Measurements from ENCODE around the gene FHL1. TPM values are rescaled to one million over a fixed set of nuclear protein-coding genes. Genes with fewer than 3 reads are reported as not detected.

Gene FHL1
- total RNA-seq, 1 donor from 2014 or later: 161 TPM

DNA sequence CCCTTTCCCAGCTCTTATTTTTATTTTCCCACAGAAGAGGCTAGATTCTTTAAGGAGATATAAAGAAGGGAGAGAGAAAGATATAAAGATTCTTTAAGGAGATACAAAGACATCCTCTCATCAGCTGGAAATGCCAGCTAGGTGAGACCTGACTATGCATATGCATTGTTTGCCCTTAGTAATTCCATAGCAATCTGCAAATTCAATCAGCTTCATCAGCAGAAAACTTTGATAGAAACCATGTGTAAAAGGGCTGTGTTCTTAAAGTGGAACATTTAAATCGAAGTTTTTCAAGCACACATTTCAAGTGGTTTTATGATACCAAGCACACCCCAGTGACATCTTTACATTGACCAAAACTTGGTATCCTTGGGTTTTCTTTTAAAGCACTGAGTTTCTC, 24.1 kb downstream of the FHL1 start:
- no peak overlapping the region for H3K4me3 Mint-ChIP-seq (ENCODE audit: unreplicated experiment)
- TF ChIP-seq, protein P1, sequence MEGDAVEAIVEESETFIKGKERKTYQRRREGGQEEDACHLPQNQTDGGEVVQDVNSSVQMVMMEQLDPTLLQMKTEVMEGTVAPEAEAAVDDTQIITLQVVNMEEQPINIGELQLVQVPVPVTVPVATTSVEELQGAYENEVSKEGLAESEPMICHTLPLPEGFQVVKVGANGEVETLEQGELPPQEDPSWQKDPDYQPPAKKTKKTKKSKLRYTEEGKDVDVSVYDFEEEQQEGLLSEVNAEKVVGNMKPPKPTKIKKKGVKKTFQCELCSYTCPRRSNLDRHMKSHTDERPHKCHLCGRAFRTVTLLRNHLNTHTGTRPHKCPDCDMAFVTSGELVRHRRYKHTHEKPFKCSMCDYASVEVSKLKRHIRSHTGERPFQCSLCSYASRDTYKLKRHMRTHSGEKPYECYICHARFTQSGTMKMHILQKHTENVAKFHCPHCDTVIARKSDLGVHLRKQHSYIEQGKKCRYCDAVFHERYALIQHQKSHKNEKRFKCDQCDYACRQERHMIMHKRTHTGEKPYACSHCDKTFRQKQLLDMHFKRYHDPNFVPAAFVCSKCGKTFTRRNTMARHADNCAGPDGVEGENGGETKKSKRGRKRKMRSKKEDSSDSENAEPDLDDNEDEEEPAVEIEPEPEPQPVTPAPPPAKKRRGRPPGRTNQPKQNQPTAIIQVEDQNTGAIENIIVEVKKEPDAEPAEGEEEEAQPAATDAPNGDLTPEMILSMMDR (IDR thresholded peaks at IDR 0.05; ENCODE audit: partially characterized antibody, unreplicated experiment): no peak
- no peaks in the 10 kb centered on the region for H3K27me3 Mint-ChIP-seq (ENCODE audit: unreplicated experiment)
- DNase-seq: no peak
- H3K4me1 Mint-ChIP-seq (ENCODE audit: low read depth, unreplicated experiment): peaks cover 10% of the 10 kb centered on the region
- H3K9me3 Mint-ChIP-seq (ENCODE audit: unreplicated experiment): no peaks in the 10 kb centered on the region
- H3K27ac Mint-ChIP-seq (ENCODE audit: unreplicated experiment): no peak overlapping the region
- H3K36me3 Mint-ChIP-seq (ENCODE audit: unreplicated experiment): no peaks in the 10 kb centered on the region

DNA sequence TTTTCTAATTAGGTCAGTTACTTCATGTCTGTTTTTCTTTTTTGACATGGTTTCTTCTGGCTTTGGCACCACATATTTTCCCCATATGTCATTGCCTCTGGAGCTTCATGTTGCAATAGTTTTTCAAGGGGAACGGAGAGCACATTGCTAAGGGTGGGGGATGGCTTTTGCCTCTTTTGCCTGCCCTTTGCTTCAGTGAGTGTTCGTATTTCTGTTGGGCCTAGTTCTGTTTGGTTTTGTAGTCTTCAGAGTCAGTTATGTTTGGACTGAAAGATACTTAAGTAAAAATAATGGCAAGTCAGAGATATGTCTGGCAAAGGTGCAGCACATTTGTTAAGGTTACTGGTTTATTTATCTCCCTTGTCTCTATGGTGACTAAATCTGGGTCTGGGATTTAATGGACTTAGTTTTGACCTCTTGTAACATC, 29.1 kb downstream of the FHL1 start:
- Mint-ChIP-seq H3K27ac (ENCODE audit: unreplicated experiment) (no peak overlapping the region), H3K4me3 (ENCODE audit: unreplicated experiment) (no peak overlapping the region)

DNA sequence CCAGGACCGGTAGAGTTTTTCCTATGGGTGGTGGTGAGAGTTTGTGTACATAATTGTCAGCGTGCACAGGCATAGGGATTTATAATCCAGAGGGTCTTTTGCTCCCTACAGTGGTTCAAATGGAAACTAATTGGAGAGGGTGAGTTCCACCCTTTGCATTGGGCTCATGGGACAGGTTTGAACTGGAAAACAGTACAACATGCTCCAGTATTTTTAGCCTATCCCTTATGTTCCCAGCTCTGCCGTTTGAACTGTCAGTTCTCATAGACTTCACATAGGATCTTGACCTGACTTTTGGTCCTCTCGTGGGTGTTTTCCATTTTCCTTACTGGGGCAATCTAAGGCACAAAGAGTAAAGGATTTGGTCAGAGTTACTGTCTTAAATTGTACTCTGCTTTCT, 31.8 kb downstream of the FHL1 start:
- TF ChIP-seq, protein P1 (IDR thresholded peaks at IDR 0.05; ENCODE audit: partially characterized antibody, unreplicated experiment): no peak
- H3K36me3 Mint-ChIP-seq (ENCODE audit: unreplicated experiment): no peaks in the 10 kb centered on the region
- no peak overlapping the region for H3K4me3 Mint-ChIP-seq (ENCODE audit: unreplicated experiment)
- H3K27me3 Mint-ChIP-seq (ENCODE audit: unreplicated experiment): no peaks in the 10 kb centered on the region
- H3K27ac Mint-ChIP-seq (ENCODE audit: unreplicated experiment): no peak overlapping the region
- DNase-seq: no peak
- no peaks in the 10 kb centered on the region for H3K9me3 Mint-ChIP-seq (ENCODE audit: unreplicated experiment)
- H3K4me1 Mint-ChIP-seq (ENCODE audit: low read depth, unreplicated experiment): peaks cover 2% of the 10 kb centered on the region

More for the DNA sequence above, 29.1 kb downstream of the FHL1 start:
- TF ChIP-seq, protein P1 (IDR thresholded peaks at IDR 0.05; ENCODE audit: partially characterized antibody, unreplicated experiment): no peak
- DNase-seq: no peak
- Mint-ChIP-seq H3K4me1 (ENCODE audit: low read depth, unreplicated experiment) (peaks cover 2% of the 10 kb centered on the region), H3K36me3 (ENCODE audit: unreplicated experiment) (no peaks in the 10 kb centered on the region), H3K9me3 (ENCODE audit: unreplicated experiment) (no peaks in the 10 kb centered on the region), H3K27me3 (ENCODE audit: unreplicated experiment) (no peaks in the 10 kb centered on the region)

DNA sequence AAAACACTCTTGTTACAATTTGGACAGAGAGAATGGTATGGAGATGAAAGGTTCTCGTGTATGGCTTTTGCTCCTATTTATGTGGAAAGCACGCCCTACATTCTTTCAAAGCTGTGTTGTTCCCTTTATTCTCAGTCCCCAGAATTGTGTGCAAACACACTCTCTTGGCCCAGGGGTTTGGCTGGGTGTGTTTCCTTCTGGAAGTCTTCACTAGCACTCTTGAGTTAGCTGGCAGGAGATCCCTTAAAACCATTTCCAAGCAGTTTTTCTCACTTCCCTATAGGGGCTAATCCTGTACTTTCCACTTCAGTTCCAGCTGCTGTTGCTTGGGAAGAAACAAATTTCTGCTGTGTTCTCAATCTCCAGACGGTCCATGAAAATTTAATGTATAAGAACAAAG, 35.1 kb downstream of the FHL1 start:
- TF ChIP-seq, protein P1 (IDR thresholded peaks at IDR 0.05; ENCODE audit: partially characterized antibody, unreplicated experiment): no peak
- H3K27me3 Mint-ChIP-seq (ENCODE audit: unreplicated experiment): no peaks in the 10 kb centered on the region
- H3K9me3 Mint-ChIP-seq (ENCODE audit: unreplicated experiment): no peaks in the 10 kb centered on the region
- no peak overlapping the region for H3K27ac Mint-ChIP-seq (ENCODE audit: unreplicated experiment)
- no peaks in the 10 kb centered on the region for H3K36me3 Mint-ChIP-seq (ENCODE audit: unreplicated experiment)
- H3K4me1 Mint-ChIP-seq (ENCODE audit: low read depth, unreplicated experiment): no peaks in the 10 kb centered on the region
- DNase-seq: no peak
- no peak overlapping the region for H3K4me3 Mint-ChIP-seq (ENCODE audit: unreplicated experiment)

DNA sequence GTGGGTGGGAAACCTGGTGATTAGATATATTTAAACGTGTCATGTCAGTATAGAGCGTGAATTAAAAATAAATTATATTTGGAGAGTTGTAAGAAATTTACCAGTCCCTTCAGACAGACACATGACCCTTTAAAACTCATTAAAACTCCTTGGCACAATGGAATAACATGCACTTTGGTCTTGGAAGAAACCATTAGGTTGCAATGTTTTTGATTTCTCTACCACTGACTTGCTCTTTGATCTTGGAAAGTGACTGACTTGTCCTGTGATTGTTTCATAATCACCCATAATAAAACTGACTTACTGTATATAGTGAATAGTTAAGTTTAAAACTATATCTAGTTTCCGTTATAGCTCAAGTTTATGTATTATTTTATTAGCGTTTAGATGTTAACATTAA, 35.8 kb downstream of the FHL1 start:
- Mint-ChIP-seq H3K27me3 (ENCODE audit: unreplicated experiment) (no peaks in the 10 kb centered on the region), H3K4me1 (ENCODE audit: low read depth, unreplicated experiment) (no peaks in the 10 kb centered on the region), H3K27ac (ENCODE audit: unreplicated experiment) (no peak overlapping the region), H3K4me3 (ENCODE audit: unreplicated experiment) (no peak overlapping the region), H3K9me3 (ENCODE audit: unreplicated experiment) (no peaks in the 10 kb centered on the region), H3K36me3 (ENCODE audit: unreplicated experiment) (no peaks in the 10 kb centered on the region)
- TF ChIP-seq, protein P1 (IDR thresholded peaks at IDR 0.05; ENCODE audit: partially characterized antibody, unreplicated experiment): no peak
- DNase-seq: no peak

Data from glutamatergic neuron (in vitro differentiated cells).